Activated CD8-positive, alpha-beta T cell treated with anti-CD3 and anti-CD28 coated beads for 36 hours (primary cell): ENCODE measurements around the gene SLC17A8. TPM values are rescaled to one million over a fixed set of nuclear protein-coding genes. Genes with fewer than 3 reads are reported as not detected.

Experiments used
- ATAC-seq: fragments of 200-7000 bp; cut with Tn5 transposase; one replicate; pipeline ENCODE4 v1.10.0; 2021; ENCODE audit warnings: mild to moderate bottlenecking, moderate library complexity
- CTCF ChIA-PET: fragments of 350-600 bp; sonication (Branson Sonifier 250); formaldehyde crosslinking; loops from one replicate; lab custom pipeline; 2021; ENCODE audit warnings: antibody characterized with exemption; lab: Charles Lee
- POLR2A ChIA-PET: fragments of 350-600 bp; sonication (Branson Sonifier 250); formaldehyde crosslinking; loops from one replicate; lab custom pipeline; 2021; ENCODE audit warnings: antibody characterized with exemption; lab: Charles Lee
- DNase-seq: peaks from one replicate; pipeline ENCODE4 v3.0.0-alpha.2; 2020
- H3K27ac Mint-ChIP-seq: one replicate; pipeline ENCODE4 v1.8.0; 2021; ENCODE audit warnings: mild to moderate bottlenecking, mixed read lengths
- H3K27me3 Mint-ChIP-seq: one replicate; pipeline ENCODE4 v1.8.0; 2021; ENCODE audit warnings: mixed read lengths
- H3K36me3 Mint-ChIP-seq: one replicate; pipeline ENCODE4 v1.8.0; 2021; ENCODE audit warnings: low read depth, mixed read lengths
- H3K4me1 Mint-ChIP-seq: one replicate; pipeline ENCODE4 v1.8.0; 2021; ENCODE audit warnings: low read depth, mixed read lengths
- H3K4me3 Mint-ChIP-seq: one replicate; pipeline ENCODE4 v1.8.0; 2021; ENCODE audit warnings: mild to moderate bottlenecking, moderate library complexity, mixed read lengths
- H3K9me3 Mint-ChIP-seq: one replicate; pipeline ENCODE4 v1.8.0; 2021; ENCODE audit warnings: mixed read lengths
- intact Hi-C: fragments of 100-400 bp; cut with micrococcal nuclease; formaldehyde crosslinking; loops from one replicate; pipeline ENCODE4 v1.10.0; 2022
- total RNA-seq, 2 experiments: library from RNA; stranded (reverse); gene quantifications; one replicate each; pipeline ENCODE4 v1.2.3, GENCODE V29; 2021
- TF ChIP-seq, protein P1 (sequence below): fragments of 200-600 bp; IDR thresholded peaks from one replicate; pipeline ENCODE4 v1.8.0; 2022; ENCODE audit warnings: antibody characterized with exemption, mild to moderate bottlenecking

SLC17A8 gene
- total RNA-seq, 2 experiments from 2014 or later: not detected

- ATAC-seq (no peak), DNase-seq (no peak)
- no peaks in the 10 kb centered on the region for H3K36me3 Mint-ChIP-seq
- TF ChIP-seq, protein P1, sequence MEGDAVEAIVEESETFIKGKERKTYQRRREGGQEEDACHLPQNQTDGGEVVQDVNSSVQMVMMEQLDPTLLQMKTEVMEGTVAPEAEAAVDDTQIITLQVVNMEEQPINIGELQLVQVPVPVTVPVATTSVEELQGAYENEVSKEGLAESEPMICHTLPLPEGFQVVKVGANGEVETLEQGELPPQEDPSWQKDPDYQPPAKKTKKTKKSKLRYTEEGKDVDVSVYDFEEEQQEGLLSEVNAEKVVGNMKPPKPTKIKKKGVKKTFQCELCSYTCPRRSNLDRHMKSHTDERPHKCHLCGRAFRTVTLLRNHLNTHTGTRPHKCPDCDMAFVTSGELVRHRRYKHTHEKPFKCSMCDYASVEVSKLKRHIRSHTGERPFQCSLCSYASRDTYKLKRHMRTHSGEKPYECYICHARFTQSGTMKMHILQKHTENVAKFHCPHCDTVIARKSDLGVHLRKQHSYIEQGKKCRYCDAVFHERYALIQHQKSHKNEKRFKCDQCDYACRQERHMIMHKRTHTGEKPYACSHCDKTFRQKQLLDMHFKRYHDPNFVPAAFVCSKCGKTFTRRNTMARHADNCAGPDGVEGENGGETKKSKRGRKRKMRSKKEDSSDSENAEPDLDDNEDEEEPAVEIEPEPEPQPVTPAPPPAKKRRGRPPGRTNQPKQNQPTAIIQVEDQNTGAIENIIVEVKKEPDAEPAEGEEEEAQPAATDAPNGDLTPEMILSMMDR: no peak
- ChIA-PET CTCF (no interaction called here), POLR2A (no interaction called here)
- peaks cover 4% of the 10 kb centered on the region for H3K27me3 Mint-ChIP-seq
- H3K27ac Mint-ChIP-seq: no peak overlapping the region
- intact Hi-C loops: no loop called here
- no peak overlapping the region for H3K4me3 Mint-ChIP-seq
- H3K4me1 Mint-ChIP-seq: no peaks in the 10 kb centered on the region
- no peaks in the 10 kb centered on the region for H3K9me3 Mint-ChIP-seq
These were observed 27.0 kb downstream of the SLC17A8 start for GRCh38 chr12:100383586-100384558.

- intact Hi-C loops: no loop called here
- TF ChIP-seq, protein P1: no peak
- ATAC-seq (no peak), DNase-seq (no peak)
- Mint-ChIP-seq H3K4me3 (no peak overlapping the region), H3K27ac (no peak overlapping the region), H3K4me1 (no peaks in the 10 kb centered on the region), H3K27me3 (peaks cover 4% of the 10 kb centered on the region), H3K36me3 (no peaks in the 10 kb centered on the region), H3K9me3 (no peaks in the 10 kb centered on the region)
- POLR2A ChIA-PET: no interaction called here
- CTCF ChIA-PET: interaction anchor here (0.9 kb wide), 1 partner anchor 20 kb away, joined by 3 read pairs; no protein-coding TSS in a partner anchor
These were observed 27.7 kb downstream of the SLC17A8 start for GRCh38 chr12:100384559-100384935.

DNA sequence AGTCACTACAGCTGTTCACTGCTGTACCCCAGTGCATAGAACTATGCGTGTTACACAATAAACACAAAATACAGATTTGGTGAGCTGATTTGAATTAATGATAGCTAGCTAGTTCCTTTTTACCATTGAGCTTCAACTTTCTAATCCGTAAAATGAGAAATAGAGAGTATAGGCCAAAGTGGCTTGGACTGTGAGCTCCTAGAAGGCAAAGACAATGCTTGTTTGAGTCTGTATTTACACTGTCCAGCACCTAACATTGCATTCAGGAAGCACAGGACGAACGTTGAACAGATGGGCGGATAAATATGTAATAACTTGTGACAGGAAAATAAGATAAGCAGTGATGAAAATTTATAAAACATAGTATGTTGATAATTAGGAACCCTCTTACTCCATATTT, 31.5 kb downstream of the SLC17A8 start:
- no peak for ATAC-seq
- intact Hi-C loops: no loop called here
- Mint-ChIP-seq H3K36me3 (no peaks in the 10 kb centered on the region), H3K4me3 (no peak overlapping the region), H3K27me3 (peaks cover 10% of the 10 kb centered on the region), H3K4me1 (no peaks in the 10 kb centered on the region), H3K9me3 (no peaks in the 10 kb centered on the region), H3K27ac (no peak overlapping the region)
- TF ChIP-seq, protein P1: no peak
- CTCF ChIA-PET: interaction anchor here (1.0 kb wide), 1 partner anchor 16 kb away, joined by 3 read pairs; no protein-coding TSS in a partner anchor
- no peak for DNase-seq
- POLR2A ChIA-PET: no interaction called here

GRCh38 chr12:100391856-100392255, 35.0 kb downstream of the SLC17A8 start:
- Mint-ChIP-seq H3K4me1 (no peaks in the 10 kb centered on the region), H3K27ac (no peak overlapping the region), H3K36me3 (no peaks in the 10 kb centered on the region), H3K27me3 (peaks cover 12% of the 10 kb centered on the region), H3K9me3 (no peaks in the 10 kb centered on the region), H3K4me3 (no peak overlapping the region)
- ChIA-PET CTCF (no interaction called here), POLR2A (no interaction called here)
- intact Hi-C loops: no loop called here
- no peak for ATAC-seq
- DNase-seq: no peak
- TF ChIP-seq, protein P1: no peak

GRCh38 chr12:100393200-100393599, 36.3 kb downstream of the SLC17A8 start:
- DNase-seq: no peak
- no peak overlapping the region for H3K27ac Mint-ChIP-seq
- ChIA-PET POLR2A (no interaction called here), CTCF (interaction anchor here (0.7 kb wide), 1 partner anchor 11 kb away, joined by 3 read pairs; no protein-coding TSS in a partner anchor)
- H3K36me3 Mint-ChIP-seq: no peaks in the 10 kb centered on the region
- TF ChIP-seq, protein P1: no peak
- intact Hi-C loops: no loop called here
- H3K4me3 Mint-ChIP-seq: no peak overlapping the region
- no peaks in the 10 kb centered on the region for H3K9me3 Mint-ChIP-seq
- peaks cover 7% of the 10 kb centered on the region for H3K27me3 Mint-ChIP-seq
- no peaks in the 10 kb centered on the region for H3K4me1 Mint-ChIP-seq
- ATAC-seq: no peak
